Liver (tissue), 9 donors: ENCODE results near the gene ZNRF2. TPM values are rescaled to one million over a fixed set of nuclear protein-coding genes. Genes with fewer than 3 reads are reported as not detected.

ENCODE experiments used
- DNase-seq: peaks from one replicate; pipeline ENCODE4 v3.0.0-alpha.2; 2017; ENCODE audit warnings: low spot score
- H3K27ac ChIP-seq, 2 donors: one replicate each; pipeline ENCODE4 v1.7.0; 2013; ENCODE audit warnings: inconsistent platforms in 2 of 2, low read length in 2 of 2, control low read depth in 1 of 2, low read depth in 1 of 2, mild to moderate bottlenecking in 1 of 2
- H3K27me3 ChIP-seq, 4 donors: one replicate each; pipeline versions ENCODE4 v1.6.1 to v1.7.0; 2013; ENCODE audit warnings: low read length in 3 of 4, inconsistent platforms in 1 of 4, mild to moderate bottlenecking in 1 of 4, moderate library complexity in 1 of 4; ENCODE audit not compliant: control insufficient read depth in 4 of 4, insufficient read depth in 4 of 4
- H3K36me3 ChIP-seq, 4 donors: one replicate each; pipeline versions ENCODE4 v1.6.1 to v1.7.0; 2013; ENCODE audit warnings: low read length in 3 of 4, mild to moderate bottlenecking in 3 of 4, low read depth in 1 of 4, moderate library complexity in 1 of 4; ENCODE audit not compliant: control insufficient read depth in 4 of 4, insufficient read depth in 3 of 4
- H3K4me1 ChIP-seq, 4 donors: one replicate each; pipeline versions ENCODE4 v1.6.1 to v1.7.0; 2013; ENCODE audit warnings: low read length in 3 of 4, mild to moderate bottlenecking in 3 of 4, moderate library complexity in 1 of 4; ENCODE audit not compliant: control insufficient read depth in 4 of 4, insufficient read depth in 4 of 4
- H3K4me3 ChIP-seq, 3 donors: one replicate each; pipeline versions ENCODE4 v1.6.1 to v1.7.0; 2013; ENCODE audit warnings: low read length in 3 of 3, control low read depth in 1 of 3, low read depth in 1 of 3, mild to moderate bottlenecking in 1 of 3
- H3K9ac ChIP-seq, 2 donors: one replicate each; pipeline ENCODE4 v1.7.0; 2013; ENCODE audit warnings: low read length in 2 of 2, mild to moderate bottlenecking in 2 of 2, moderate library complexity in 2 of 2, control low read depth in 1 of 2, low read depth in 1 of 2
- H3K9me3 ChIP-seq, 4 donors: one replicate each; pipeline versions ENCODE4 v1.6.1 to v1.7.0; 2013; ENCODE audit warnings: low read length in 3 of 4; ENCODE audit not compliant: control insufficient read depth in 4 of 4
- EGR1 ChIP-seq, 2 donors: IDR thresholded peaks; 2 replicates each; pipeline ENCODE4 v1.6.1; 2016 to 2018; ENCODE audit warnings: antibody characterized with exemption in 2 of 2, low read depth in 2 of 2
- FOXA1 ChIP-seq: IDR thresholded peaks from 2 replicates; pipeline ENCODE4 v1.6.1; 2016; ENCODE audit warnings: antibody characterized with exemption
- FOXA2 ChIP-seq: IDR thresholded peaks from 2 replicates; pipeline ENCODE4 v1.6.1; 2016; ENCODE audit warnings: antibody characterized with exemption
- GABPA ChIP-seq, 2 donors: IDR thresholded peaks in 1 of 2; conservative IDR thresholded peaks in 1 of 2; 2 replicates each; pipeline ENCODE4 v1.6.1; 2016; ENCODE audit warnings: antibody characterized with exemption in 2 of 2, mild to moderate bottlenecking in 1 of 2, moderate library complexity in 1 of 2
- HNF4A ChIP-seq, 2 donors: conservative IDR thresholded peaks; 2 replicates each; pipeline ENCODE4 v1.6.1; 2016; ENCODE audit warnings: antibody characterized with exemption in 2 of 2, mild to moderate bottlenecking in 2 of 2
- HNF4G ChIP-seq: IDR thresholded peaks from 2 replicates; pipeline ENCODE4 v1.6.1; 2016; ENCODE audit warnings: antibody characterized with exemption
- JUND ChIP-seq, 2 donors: IDR thresholded peaks; 2 replicates each; pipeline ENCODE4 v1.6.1; 2016; ENCODE audit warnings: antibody characterized with exemption in 2 of 2
- NR2F2 ChIP-seq: IDR thresholded peaks from 2 replicates; pipeline ENCODE4 v1.6.1; 2016; ENCODE audit warnings: antibody characterized with exemption
- RAD21 ChIP-seq, 2 donors: IDR thresholded peaks; 2 replicates each; pipeline ENCODE4 v1.6.1; 2016; ENCODE audit warnings: antibody characterized with exemption in 2 of 2, mild to moderate bottlenecking in 2 of 2
- RXRA ChIP-seq, 2 donors: IDR thresholded peaks; 2 replicates each; pipeline ENCODE4 v1.6.1; 2017 to 2018; ENCODE audit warnings: antibody characterized with exemption in 2 of 2, mild to moderate bottlenecking in 1 of 2
- SP1 ChIP-seq: IDR thresholded peaks from 2 replicates; pipeline ENCODE4 v1.6.1; 2018; ENCODE audit warnings: antibody characterized with exemption, mild to moderate bottlenecking
- TAF1 ChIP-seq: conservative IDR thresholded peaks from 2 replicates; pipeline ENCODE4 v1.6.1; 2016; ENCODE audit warnings: antibody characterized with exemption, mild to moderate bottlenecking
- YY1 ChIP-seq: IDR thresholded peaks from 2 replicates; pipeline ENCODE4 v1.6.1; 2016; ENCODE audit warnings: antibody characterized with exemption, mild to moderate bottlenecking
- WGBS: extraction: QIAGEN DNeasy Blood & Tissue Kit; methylation state at CpG from one replicate; pipeline ENCODE4 v1.1.7; 2013; 5-methylcytosine and 5-hydroxymethylcytosine counted together
- polyA plus RNA-seq, 2 donors: library from polyadenylated mRNA; stranded (reverse) in 1 of 2; unstranded in 1 of 2; fragments of 200-250 nt in 1 of 2; fragments of >200 nt in 1 of 2; fragmentation: Nextera tagmentation in 1 of 2; extraction: Ambion mirVana in 1 of 2; gene quantifications; one replicate each; pipeline versions ENCODE4 v1.2.1 to v1.2.3, GENCODE V29; 2013 to 2015
- total RNA-seq, 2 donors: library from RNA; depleted of rRNA; stranded (reverse); fragments of >200 nt; gene quantifications; one replicate each; pipeline ENCODE4 v1.2.3, GENCODE V29; 2014
- TF ChIP-seq, protein P1 (sequence below): IDR thresholded peaks from 2 replicates; pipeline ENCODE4 v1.6.1; 2016; ENCODE audit warnings: antibody characterized with exemption
- TF ChIP-seq, protein P2 (sequence below): fragments of 150-350 bp; IDR thresholded peaks from 2 replicates; pipeline ENCODE4 v1.5.1; 2017; ENCODE audit warnings: improper control_type of control experiment, low read depth, low read length; ENCODE audit not compliant: missing input control
- TF ChIP-seq, protein P3 (sequence below): IDR thresholded peaks from 2 replicates; pipeline ENCODE4 v1.6.1; 2016; ENCODE audit warnings: antibody characterized with exemption
- TF ChIP-seq, protein P4 (sequence below): IDR thresholded peaks from 2 replicates; pipeline ENCODE4 v1.6.1; 2016; ENCODE audit warnings: antibody characterized with exemption, mild to moderate bottlenecking
- TF ChIP-seq, protein P5 (sequence below): IDR thresholded peaks from 2 replicates; pipeline ENCODE4 v1.6.1; 2016; ENCODE audit warnings: antibody characterized with exemption
- donor health status: healthy.
- donor health status: healthy.
- donor health status: healthy.
- donor health status: healthy.
- donor health status: healthy.

Gene ZNRF2
- total and polyA plus RNA-seq, 4 donors, result 6.9 to 30.0 (median 12.7) TPM

DNA sequence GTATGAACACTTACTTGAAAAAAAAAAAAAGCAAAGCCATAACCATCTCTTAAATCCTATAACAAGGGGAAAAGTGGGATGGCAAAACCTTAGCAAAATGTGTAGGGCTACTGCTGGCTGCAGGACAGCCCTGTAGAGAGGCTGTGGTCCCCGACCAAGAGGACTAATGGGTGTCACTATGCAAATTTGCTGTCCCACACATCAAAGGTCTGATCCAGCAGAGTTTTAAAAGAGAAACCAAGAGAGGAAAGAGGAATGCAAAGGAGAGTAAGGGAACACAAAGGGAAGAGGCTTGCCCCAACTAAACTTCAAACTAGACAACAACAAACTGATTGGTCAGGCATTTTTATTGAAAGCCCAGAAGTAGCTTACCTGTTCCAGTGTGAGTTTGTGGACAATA is 3.1 kb upstream of the ZNRF2 start:
- Histone ChIP-seq H3K4me1 (peaks cover 3 to 21% (median 7%) of the 10 kb centered on the region in 4 donors), H3K36me3 (no peaks in the 10 kb centered on the region), H3K4me3 (no peak overlapping the region), H3K9me3 (no peaks in the 10 kb centered on the region), H3K27ac (peak overlapping the region in 1 of 2 donors; percentile 7), H3K27me3 (no peaks in the 10 kb centered on the region), H3K9ac (no peak overlapping the region)
- WGBS, result 40% methylated on average over 1 of the region's 1 CpG
- TF ChIP-seq TAF1 (no peak), FOXA2 (no peak), JUND (IDR thresholded peaks at IDR 0.05) (no peak), RXRA (IDR thresholded peaks at IDR 0.05) (no peak)
- TF ChIP-seq, protein P1, sequence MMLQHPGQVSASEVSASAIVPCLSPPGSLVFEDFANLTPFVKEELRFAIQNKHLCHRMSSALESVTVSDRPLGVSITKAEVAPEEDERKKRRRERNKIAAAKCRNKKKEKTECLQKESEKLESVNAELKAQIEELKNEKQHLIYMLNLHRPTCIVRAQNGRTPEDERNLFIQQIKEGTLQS, result no peak
- no peak for DNase-seq

DNA sequence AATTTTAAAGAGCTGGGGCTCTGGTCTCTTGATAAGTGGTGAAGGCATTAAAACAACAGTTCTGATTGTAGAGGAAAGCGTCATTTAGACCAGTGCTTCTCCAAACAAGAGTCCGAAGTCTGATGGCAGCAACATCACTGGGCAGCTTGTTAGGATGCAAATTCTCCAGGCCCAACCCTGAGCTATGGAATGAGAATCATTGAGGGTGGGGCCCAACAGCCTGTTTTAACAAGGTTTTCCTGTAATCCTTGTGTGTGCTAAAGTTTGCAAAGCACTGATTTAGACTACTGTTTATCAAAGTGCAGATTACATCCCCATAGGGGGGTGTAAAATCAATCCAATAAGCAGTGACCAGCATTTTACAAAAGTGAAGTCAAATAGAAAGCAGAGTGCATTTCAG is 2.6 kb upstream of the ZNRF2 start:
- no peaks in the 10 kb centered on the region for H3K27me3 ChIP-seq
- TF ChIP-seq RXRA (IDR thresholded peaks at IDR 0.05), result peak; percentile 36 to 44
- TF ChIP-seq RAD21 (IDR thresholded peaks at IDR 0.05), result no peak
- TF ChIP-seq, protein P2, sequence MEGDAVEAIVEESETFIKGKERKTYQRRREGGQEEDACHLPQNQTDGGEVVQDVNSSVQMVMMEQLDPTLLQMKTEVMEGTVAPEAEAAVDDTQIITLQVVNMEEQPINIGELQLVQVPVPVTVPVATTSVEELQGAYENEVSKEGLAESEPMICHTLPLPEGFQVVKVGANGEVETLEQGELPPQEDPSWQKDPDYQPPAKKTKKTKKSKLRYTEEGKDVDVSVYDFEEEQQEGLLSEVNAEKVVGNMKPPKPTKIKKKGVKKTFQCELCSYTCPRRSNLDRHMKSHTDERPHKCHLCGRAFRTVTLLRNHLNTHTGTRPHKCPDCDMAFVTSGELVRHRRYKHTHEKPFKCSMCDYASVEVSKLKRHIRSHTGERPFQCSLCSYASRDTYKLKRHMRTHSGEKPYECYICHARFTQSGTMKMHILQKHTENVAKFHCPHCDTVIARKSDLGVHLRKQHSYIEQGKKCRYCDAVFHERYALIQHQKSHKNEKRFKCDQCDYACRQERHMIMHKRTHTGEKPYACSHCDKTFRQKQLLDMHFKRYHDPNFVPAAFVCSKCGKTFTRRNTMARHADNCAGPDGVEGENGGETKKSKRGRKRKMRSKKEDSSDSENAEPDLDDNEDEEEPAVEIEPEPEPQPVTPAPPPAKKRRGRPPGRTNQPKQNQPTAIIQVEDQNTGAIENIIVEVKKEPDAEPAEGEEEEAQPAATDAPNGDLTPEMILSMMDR, result no peak
- TF ChIP-seq TAF1, result no peak
- TF ChIP-seq JUND (IDR thresholded peaks at IDR 0.05), result no peak
- TF ChIP-seq, protein P3, sequence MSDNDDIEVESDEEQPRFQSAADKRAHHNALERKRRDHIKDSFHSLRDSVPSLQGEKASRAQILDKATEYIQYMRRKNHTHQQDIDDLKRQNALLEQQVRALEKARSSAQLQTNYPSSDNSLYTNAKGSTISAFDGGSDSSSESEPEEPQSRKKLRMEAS, result no peak
- no peak for TF ChIP-seq YY1
- TF ChIP-seq, protein P4, sequence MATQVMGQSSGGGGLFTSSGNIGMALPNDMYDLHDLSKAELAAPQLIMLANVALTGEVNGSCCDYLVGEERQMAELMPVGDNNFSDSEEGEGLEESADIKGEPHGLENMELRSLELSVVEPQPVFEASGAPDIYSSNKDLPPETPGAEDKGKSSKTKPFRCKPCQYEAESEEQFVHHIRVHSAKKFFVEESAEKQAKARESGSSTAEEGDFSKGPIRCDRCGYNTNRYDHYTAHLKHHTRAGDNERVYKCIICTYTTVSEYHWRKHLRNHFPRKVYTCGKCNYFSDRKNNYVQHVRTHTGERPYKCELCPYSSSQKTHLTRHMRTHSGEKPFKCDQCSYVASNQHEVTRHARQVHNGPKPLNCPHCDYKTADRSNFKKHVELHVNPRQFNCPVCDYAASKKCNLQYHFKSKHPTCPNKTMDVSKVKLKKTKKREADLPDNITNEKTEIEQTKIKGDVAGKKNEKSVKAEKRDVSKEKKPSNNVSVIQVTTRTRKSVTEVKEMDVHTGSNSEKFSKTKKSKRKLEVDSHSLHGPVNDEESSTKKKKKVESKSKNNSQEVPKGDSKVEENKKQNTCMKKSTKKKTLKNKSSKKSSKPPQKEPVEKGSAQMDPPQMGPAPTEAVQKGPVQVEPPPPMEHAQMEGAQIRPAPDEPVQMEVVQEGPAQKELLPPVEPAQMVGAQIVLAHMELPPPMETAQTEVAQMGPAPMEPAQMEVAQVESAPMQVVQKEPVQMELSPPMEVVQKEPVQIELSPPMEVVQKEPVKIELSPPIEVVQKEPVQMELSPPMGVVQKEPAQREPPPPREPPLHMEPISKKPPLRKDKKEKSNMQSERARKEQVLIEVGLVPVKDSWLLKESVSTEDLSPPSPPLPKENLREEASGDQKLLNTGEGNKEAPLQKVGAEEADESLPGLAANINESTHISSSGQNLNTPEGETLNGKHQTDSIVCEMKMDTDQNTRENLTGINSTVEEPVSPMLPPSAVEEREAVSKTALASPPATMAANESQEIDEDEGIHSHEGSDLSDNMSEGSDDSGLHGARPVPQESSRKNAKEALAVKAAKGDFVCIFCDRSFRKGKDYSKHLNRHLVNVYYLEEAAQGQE, result no peak
- TF ChIP-seq GABPA (IDR thresholded peaks at IDR 0.05 in 1 of 2, conservative IDR thresholded peaks at IDR 0.05 in 1 of 2), result no peak
- TF ChIP-seq FOXA1, result no peak
- no peak for TF ChIP-seq NR2F2
- no peak for TF ChIP-seq FOXA2
- TF ChIP-seq, protein P5, sequence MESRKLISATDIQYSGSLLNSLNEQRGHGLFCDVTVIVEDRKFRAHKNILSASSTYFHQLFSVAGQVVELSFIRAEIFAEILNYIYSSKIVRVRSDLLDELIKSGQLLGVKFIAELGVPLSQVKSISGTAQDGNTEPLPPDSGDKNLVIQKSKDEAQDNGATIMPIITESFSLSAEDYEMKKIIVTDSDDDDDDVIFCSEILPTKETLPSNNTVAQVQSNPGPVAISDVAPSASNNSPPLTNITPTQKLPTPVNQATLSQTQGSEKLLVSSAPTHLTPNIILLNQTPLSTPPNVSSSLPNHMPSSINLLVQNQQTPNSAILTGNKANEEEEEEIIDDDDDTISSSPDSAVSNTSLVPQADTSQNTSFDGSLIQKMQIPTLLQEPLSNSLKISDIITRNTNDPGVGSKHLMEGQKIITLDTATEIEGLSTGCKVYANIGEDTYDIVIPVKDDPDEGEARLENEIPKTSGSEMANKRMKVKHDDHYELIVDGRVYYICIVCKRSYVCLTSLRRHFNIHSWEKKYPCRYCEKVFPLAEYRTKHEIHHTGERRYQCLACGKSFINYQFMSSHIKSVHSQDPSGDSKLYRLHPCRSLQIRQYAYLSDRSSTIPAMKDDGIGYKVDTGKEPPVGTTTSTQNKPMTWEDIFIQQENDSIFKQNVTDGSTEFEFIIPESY, result peak; percentile 16
- TF ChIP-seq SP1, result peak; percentile 79
- TF ChIP-seq EGR1 (IDR thresholded peaks at IDR 0.05; ENCODE audit: low read depth in 2 of 2), result no peak
- TF ChIP-seq HNF4G, result peak; percentile 67
- TF ChIP-seq, protein P1, result no peak
- TF ChIP-seq HNF4A (conservative IDR thresholded peaks at IDR 0.05), result peak; percentile 72 to 73
- H3K9me3 ChIP-seq, result no peaks in the 10 kb centered on the region
- H3K9ac ChIP-seq, result no peak overlapping the region
- no peak for DNase-seq
- peaks cover 3 to 21% (median 6%) of the 10 kb centered on the region in 4 donors for H3K4me1 ChIP-seq
- H3K36me3 ChIP-seq, result no peaks in the 10 kb centered on the region
- H3K4me3 ChIP-seq, result no peak overlapping the region
- H3K27ac ChIP-seq, result peak overlapping the region in 1 of 2 donors; percentile 7
- 49% methylated on average over 2 of the region's 2 CpGs for WGBS
